ENCODE data around the gene DNASE2.

The DNASE2 gene

GRCh38 chr19:12828494-12828893 is 52.8 kb downstream of the DNASE2 start:
- DNase-seq, result peak; percentile 28 to 76

- peak in 1 of 2 experiments; percentile 74 for DNase-seq
These were observed 55.8 kb downstream of the DNASE2 start for GRCh38 chr19:12825254-12826131.
